ENCODE results near the gene IL1RAP. TPM values are rescaled to one million over a fixed set of nuclear protein-coding genes. Genes with fewer than 3 reads are reported as not detected.

IL1RAP gene, protein sequence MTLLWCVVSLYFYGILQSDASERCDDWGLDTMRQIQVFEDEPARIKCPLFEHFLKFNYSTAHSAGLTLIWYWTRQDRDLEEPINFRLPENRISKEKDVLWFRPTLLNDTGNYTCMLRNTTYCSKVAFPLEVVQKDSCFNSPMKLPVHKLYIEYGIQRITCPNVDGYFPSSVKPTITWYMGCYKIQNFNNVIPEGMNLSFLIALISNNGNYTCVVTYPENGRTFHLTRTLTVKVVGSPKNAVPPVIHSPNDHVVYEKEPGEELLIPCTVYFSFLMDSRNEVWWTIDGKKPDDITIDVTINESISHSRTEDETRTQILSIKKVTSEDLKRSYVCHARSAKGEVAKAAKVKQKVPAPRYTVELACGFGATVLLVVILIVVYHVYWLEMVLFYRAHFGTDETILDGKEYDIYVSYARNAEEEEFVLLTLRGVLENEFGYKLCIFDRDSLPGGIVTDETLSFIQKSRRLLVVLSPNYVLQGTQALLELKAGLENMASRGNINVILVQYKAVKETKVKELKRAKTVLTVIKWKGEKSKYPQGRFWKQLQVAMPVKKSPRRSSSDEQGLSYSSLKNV
- 19.9 and 23.5 TPM in 2 replicates for total RNA-seq

DNA sequence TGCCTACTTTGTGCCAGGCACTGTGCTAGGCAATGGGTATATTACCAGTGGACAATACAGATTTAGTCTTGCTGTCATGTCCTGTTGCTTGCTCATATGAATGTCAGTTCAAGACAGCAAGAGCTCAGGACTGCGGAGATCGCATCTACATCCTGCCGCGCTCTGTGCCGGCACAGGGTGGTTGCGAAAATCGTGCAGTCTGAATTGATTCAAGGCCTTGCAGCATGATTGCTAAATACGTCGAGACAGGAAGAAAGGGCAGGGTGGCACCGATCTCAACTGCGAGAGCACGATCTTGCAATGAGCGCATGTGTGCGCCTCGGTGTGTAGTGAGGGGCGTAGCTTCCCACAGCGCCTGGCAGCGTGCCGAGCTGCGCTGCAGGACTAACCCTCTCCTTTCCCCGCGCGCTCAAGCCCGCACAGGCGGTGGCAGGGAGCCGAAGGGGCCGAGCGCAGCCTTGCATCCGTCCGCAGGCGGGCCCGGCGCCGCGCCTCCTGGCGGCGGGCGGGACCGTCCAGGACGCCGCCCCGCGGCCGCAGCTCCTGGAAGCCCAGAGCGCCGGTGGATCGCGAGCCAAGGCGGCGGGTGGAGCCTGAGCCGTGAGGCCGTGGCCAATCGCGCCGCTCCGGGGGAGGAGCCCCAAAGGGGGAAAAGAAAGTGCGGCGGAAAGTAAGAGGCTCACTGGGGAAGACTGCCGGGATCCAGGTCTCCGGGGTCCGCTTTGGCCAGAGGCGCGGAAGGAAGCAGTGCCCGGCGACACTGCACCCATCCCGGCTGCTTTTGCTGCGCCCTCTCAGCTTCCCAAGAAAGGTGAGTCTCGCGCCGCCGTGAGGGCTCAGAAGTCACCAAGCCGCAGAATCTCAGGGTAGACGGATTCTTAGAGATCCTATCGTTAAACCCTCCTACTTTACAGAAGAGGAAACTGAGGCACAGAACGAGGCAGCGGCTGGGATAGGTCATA is at the start of gene IL1RAP:
Gene IL1RAP, plus strand, starts transcription at position 677 of the 962 bp plus-strand sequence. CDS start 50,205 bp downstream, outside the sequence.

Other genes with a start within 250 kb of the IL1RAP start
- gene CLDN1, start 191.6 kb upstream of the IL1RAP start, total RNA-seq = 0.32 and 0.85 TPM in 2 replicates
- not detected in 2 replicates for gene CLDN16, start 125.9 kb upstream of the IL1RAP start, total RNA-seq
- not detected in 2 replicates for gene TMEM207, start 64.2 kb upstream of the IL1RAP start, total RNA-seq